PC-9 (cell line): Measurements from ENCODE around the gene ELP1. TPM values are rescaled to one million over a fixed set of nuclear protein-coding genes. Genes with fewer than 3 reads are reported as not detected.
"Not testable (repeated sequence)": the region's sequence is repeated elsewhere in the genome, so short reads cannot be mapped to it uniquely, and the experiment has no call there.

Experiments
- BruUV-seq: library from RNA; stranded (reverse); fragments of 400-500 nt; replicated peaks from 2 replicates; lab custom pipeline; 2021; lab: Mats Ljungman, UMichigan
- CTCF ChIA-PET: fragments of 300-600 bp; sonication (Branson Sonifier 250); formaldehyde crosslinking; loops from one replicate; lab custom pipeline; 2022; ENCODE audit warnings: antibody characterized with exemption; lab: Charles Lee
- POLR2A ChIA-PET: fragments of 300-600 bp; sonication (Branson Sonifier 250); formaldehyde crosslinking; loops from one replicate; lab custom pipeline; 2022; ENCODE audit warnings: antibody characterized with exemption; ENCODE audit not compliant: unreplicated experiment; lab: Charles Lee
- DNase-seq, 2 experiments: peaks; one replicate each; pipeline versions ENCODE4 v3.0.0 to v3.0.0-alpha.2; 2015 to 2022; ENCODE audit warnings: mixed read lengths in 1 of 2
- H2AFZ ChIP-seq: fragments of 200-600 bp; sonication (generic); 2 replicates; pipeline ENCODE4 v1.8.1; 2017; ENCODE audit warnings: antibody characterized with exemption
- H3F3A ChIP-seq: fragments of 200-600 bp; sonication (generic); 2 replicates; pipeline ENCODE4 v1.8.1; 2017; ENCODE audit warnings: antibody characterized with exemption, mild to moderate bottlenecking, low read depth; ENCODE audit not compliant: insufficient read depth
- H3K27ac ChIP-seq: fragments of 200-600 bp; sonication (generic); 2 replicates; pipeline ENCODE4 v1.6.1; 2016; ENCODE audit warnings: mixed run types
- H3K27me3 ChIP-seq: fragments of 200-600 bp; sonication (generic); 2 replicates; pipeline ENCODE4 v1.6.1; 2016; ENCODE audit warnings: low read depth, mixed run types; ENCODE audit not compliant: insufficient read depth
- H3K36me3 ChIP-seq: fragments of 200-600 bp; sonication (generic); 2 replicates; pipeline ENCODE4 v1.6.1; 2016; ENCODE audit warnings: low read depth, mixed run types
- H3K4me1 ChIP-seq: fragments of 200-600 bp; sonication (generic); replicated peaks from 2 replicates; pipeline ENCODE4 v1.6.1; 2016; ENCODE audit warnings: mixed run types; ENCODE audit not compliant: insufficient read depth
- H3K4me2 ChIP-seq: fragments of 200-600 bp; sonication (generic); 2 replicates; pipeline ENCODE4 v1.6.1; 2017; ENCODE audit warnings: mixed run types
- H3K4me3 ChIP-seq: fragments of 200-600 bp; sonication (generic); 2 replicates; pipeline ENCODE4 v1.6.1; 2016; ENCODE audit warnings: mixed run types
- H3K79me2 ChIP-seq: fragments of 200-600 bp; sonication (generic); 2 replicates; pipeline ENCODE4 v1.6.1; 2017; ENCODE audit warnings: low read depth, mixed run types
- H3K9me2 ChIP-seq: fragments of 200-600 bp; sonication (generic); 2 replicates; pipeline ENCODE4 v1.8.1; 2017; ENCODE audit warnings: mild to moderate bottlenecking; ENCODE audit not compliant: insufficient read depth
- H3K9me3 ChIP-seq: fragments of 200-600 bp; sonication (generic); 2 replicates; pipeline ENCODE4 v1.8.1; 2016; ENCODE audit warnings: low read depth; ENCODE audit not compliant: insufficient read depth
- H4K20me1 ChIP-seq: fragments of 200-600 bp; sonication (generic); 2 replicates; pipeline ENCODE4 v1.8.1; 2017; ENCODE audit not compliant: insufficient read depth
- EZH2 ChIP-seq: fragments of 200-600 bp; sonication (generic); IDR thresholded peaks from 2 replicates; pipeline ENCODE4 v1.8.0; 2017; ENCODE audit warnings: antibody characterized with exemption, low read depth
- intact Hi-C: fragments of 100-400 bp; cut with micrococcal nuclease; formaldehyde crosslinking; loops from one replicate; pipeline ENCODE4 v1.10.0; 2022; ENCODE audit not compliant: unreplicated experiment
- total RNA-seq: library from RNA; stranded (reverse); gene quantifications from 2 replicates; pipeline ENCODE4 v1.2.3, GENCODE V29; 2021
- TF ChIP-seq, protein P1 (sequence below): fragments of 200-600 bp; sonication (generic); conservative IDR thresholded peaks from 2 replicates; pipeline ENCODE4 v1.6.1; 2017; ENCODE audit warnings: mixed run types, antibody characterized with exemption, mild to moderate bottlenecking, moderate library complexity

Gene ELP1
- total RNA-seq, 1 experiment from 2014 or later = 35.1 TPM

GRCh38 chr9:108850293-108850897, 83.5 kb downstream of the ELP1 start:
- TF ChIP-seq, protein P1, sequence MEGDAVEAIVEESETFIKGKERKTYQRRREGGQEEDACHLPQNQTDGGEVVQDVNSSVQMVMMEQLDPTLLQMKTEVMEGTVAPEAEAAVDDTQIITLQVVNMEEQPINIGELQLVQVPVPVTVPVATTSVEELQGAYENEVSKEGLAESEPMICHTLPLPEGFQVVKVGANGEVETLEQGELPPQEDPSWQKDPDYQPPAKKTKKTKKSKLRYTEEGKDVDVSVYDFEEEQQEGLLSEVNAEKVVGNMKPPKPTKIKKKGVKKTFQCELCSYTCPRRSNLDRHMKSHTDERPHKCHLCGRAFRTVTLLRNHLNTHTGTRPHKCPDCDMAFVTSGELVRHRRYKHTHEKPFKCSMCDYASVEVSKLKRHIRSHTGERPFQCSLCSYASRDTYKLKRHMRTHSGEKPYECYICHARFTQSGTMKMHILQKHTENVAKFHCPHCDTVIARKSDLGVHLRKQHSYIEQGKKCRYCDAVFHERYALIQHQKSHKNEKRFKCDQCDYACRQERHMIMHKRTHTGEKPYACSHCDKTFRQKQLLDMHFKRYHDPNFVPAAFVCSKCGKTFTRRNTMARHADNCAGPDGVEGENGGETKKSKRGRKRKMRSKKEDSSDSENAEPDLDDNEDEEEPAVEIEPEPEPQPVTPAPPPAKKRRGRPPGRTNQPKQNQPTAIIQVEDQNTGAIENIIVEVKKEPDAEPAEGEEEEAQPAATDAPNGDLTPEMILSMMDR = peak; percentile 48; the same call in 1 of the 2 replicates
- TF ChIP-seq EZH2 = no peak
- CTCF ChIA-PET = no interaction called here

DNA sequence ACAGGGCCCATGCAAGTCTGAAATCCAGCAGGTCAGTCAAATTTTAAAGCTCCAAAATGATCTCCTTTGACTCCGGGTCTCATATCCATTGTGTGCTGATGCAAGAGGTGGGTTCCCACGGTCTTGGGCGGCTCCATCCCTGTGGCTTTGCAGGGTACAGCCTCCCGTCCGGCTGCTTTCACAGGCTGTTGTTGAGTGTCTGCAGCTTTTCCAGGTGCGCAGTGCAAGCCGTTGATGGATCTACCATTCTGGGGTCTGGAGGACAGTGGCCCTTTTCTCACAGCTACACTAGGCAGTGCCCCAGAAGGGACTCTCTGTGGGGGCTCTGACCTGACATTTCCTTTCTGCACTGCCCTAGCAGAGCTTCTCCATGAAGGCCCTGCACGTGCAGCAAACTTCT, 85.6 kb downstream of the ELP1 start:
- H3K4me1 ChIP-seq, H3K27me3 ChIP-seq, POLR2A ChIA-PET, CTCF ChIA-PET, H2AFZ ChIP-seq, H3K36me3 ChIP-seq, H3K9me3 ChIP-seq, H3F3A ChIP-seq, H3K4me2 ChIP-seq, H4K20me1 ChIP-seq, H3K4me3 ChIP-seq, H3K27ac ChIP-seq, H3K79me2 ChIP-seq, BruUV-seq, H3K9me2 ChIP-seq, DNase-seq, intact Hi-C loops: not testable (repeated sequence)

More at GRCh38 chr9:108850293-108850897, 83.5 kb downstream of the ELP1 start:
- H3K4me2 ChIP-seq = no peak overlapping the region
- H4K20me1 ChIP-seq = no peaks in the 10 kb centered on the region
- H3K9me3 ChIP-seq = no peaks in the 10 kb centered on the region
- H3F3A ChIP-seq = no peaks in the 10 kb centered on the region
- intact Hi-C loops = no loop called here
- POLR2A ChIA-PET = no interaction called here
- DNase-seq = no peak
- no peaks in the 10 kb centered on the region for H3K36me3 ChIP-seq
- H3K79me2 ChIP-seq = no peaks in the 10 kb centered on the region
- no peaks in the 10 kb centered on the region for H3K9me2 ChIP-seq
- H3K4me1 ChIP-seq = no peaks in the 10 kb centered on the region; the same call in 1 of the 2 replicates
- H3K27me3 ChIP-seq = no peaks in the 10 kb centered on the region
- no peak overlapping the region for H2AFZ ChIP-seq
- H3K27ac ChIP-seq = no peak overlapping the region
- no peak overlapping the region for H3K4me3 ChIP-seq
- no TSS peak for BruUV-seq

DNA sequence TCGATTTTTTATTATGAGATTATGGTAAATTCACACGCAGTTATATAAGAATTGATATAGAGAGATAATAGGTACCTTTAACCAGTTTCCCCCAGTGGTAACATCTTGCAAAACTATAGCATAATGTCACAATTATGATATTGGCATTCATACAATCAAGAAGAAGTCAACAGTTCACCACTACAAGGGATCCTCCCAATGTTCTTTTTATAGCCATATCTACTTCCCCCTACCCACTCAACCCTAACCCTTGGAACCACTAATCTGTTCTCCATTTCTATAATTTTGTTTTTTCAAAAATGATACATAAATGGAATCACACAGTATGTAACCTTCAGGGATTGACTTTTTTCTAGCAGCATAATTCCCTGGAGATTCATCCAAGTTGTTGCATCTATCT, 88.0 kb downstream of the ELP1 start:
- POLR2A ChIA-PET = no interaction called here
- Histone ChIP-seq H3K4me1 (no peaks in the 10 kb centered on the region), H3K9me3 (no peaks in the 10 kb centered on the region; the same call in 1 of the 2 replicates), H3K9me2 (no peaks in the 10 kb centered on the region), H3K79me2 (no peaks in the 10 kb centered on the region), H3K27me3 (no peaks in the 10 kb centered on the region), H3K27ac (no peak overlapping the region), H3K4me2 (no peak overlapping the region), H4K20me1 (no peaks in the 10 kb centered on the region), H3K36me3 (no peaks in the 10 kb centered on the region), H2AFZ (no peak overlapping the region), H3F3A (no peaks in the 10 kb centered on the region), H3K4me3 (no peak overlapping the region)
- BruUV-seq = no TSS peak
- CTCF ChIA-PET = no interaction called here
- TF ChIP-seq, protein P1 = no peak
- no peak for TF ChIP-seq EZH2
- DNase-seq = no peak
- intact Hi-C loops = no loop called here

- BruUV-seq = no TSS peak
- Histone ChIP-seq H3K27me3 (no peaks in the 10 kb centered on the region), H4K20me1 (no peaks in the 10 kb centered on the region), H3F3A (no peaks in the 10 kb centered on the region), H3K4me1 (no peaks in the 10 kb centered on the region), H3K4me2 (no peak overlapping the region), H2AFZ (no peak overlapping the region), H3K79me2 (no peaks in the 10 kb centered on the region), H3K4me3 (no peak overlapping the region), H3K27ac (no peak overlapping the region), H3K9me2 (no peaks in the 10 kb centered on the region), H3K36me3 (no peaks in the 10 kb centered on the region), H3K9me3 (no peaks in the 10 kb centered on the region; the same call in 1 of the 2 replicates)
- intact Hi-C loops = no loop called here
- TF ChIP-seq, protein P1 = no peak
- TF ChIP-seq EZH2 = no peak
- no peak for DNase-seq
- CTCF ChIA-PET = no interaction called here
- POLR2A ChIA-PET = no interaction called here
Observed at GRCh38 chr9:108845507-108845906, 88.4 kb downstream of the ELP1 start.
